Measurements from ENCODE around the gene SPPL2B.
"Not testable (repeated sequence)": the region's sequence is repeated elsewhere in the genome, so short reads cannot be mapped to it uniquely, and the experiment has no call there.

Gene SPPL2B, protein sequence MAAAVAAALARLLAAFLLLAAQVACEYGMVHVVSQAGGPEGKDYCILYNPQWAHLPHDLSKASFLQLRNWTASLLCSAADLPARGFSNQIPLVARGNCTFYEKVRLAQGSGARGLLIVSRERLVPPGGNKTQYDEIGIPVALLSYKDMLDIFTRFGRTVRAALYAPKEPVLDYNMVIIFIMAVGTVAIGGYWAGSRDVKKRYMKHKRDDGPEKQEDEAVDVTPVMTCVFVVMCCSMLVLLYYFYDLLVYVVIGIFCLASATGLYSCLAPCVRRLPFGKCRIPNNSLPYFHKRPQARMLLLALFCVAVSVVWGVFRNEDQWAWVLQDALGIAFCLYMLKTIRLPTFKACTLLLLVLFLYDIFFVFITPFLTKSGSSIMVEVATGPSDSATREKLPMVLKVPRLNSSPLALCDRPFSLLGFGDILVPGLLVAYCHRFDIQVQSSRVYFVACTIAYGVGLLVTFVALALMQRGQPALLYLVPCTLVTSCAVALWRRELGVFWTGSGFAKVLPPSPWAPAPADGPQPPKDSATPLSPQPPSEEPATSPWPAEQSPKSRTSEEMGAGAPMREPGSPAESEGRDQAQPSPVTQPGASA

GRCh38 chr19:2328401-2329148 lies at the start of gene SPPL2B, which contains the start of gene LSM7:
TSS of gene SPPL2B (plus strand) at chr19:2328684. CDS start at chr19:2328710, 26 bp downstream.
TSS of gene LSM7 (minus strand) at chr19:2328586. CDS start at chr19:2328566, 20 bp downstream.
- TF ChIP-seq, protein P1, sequence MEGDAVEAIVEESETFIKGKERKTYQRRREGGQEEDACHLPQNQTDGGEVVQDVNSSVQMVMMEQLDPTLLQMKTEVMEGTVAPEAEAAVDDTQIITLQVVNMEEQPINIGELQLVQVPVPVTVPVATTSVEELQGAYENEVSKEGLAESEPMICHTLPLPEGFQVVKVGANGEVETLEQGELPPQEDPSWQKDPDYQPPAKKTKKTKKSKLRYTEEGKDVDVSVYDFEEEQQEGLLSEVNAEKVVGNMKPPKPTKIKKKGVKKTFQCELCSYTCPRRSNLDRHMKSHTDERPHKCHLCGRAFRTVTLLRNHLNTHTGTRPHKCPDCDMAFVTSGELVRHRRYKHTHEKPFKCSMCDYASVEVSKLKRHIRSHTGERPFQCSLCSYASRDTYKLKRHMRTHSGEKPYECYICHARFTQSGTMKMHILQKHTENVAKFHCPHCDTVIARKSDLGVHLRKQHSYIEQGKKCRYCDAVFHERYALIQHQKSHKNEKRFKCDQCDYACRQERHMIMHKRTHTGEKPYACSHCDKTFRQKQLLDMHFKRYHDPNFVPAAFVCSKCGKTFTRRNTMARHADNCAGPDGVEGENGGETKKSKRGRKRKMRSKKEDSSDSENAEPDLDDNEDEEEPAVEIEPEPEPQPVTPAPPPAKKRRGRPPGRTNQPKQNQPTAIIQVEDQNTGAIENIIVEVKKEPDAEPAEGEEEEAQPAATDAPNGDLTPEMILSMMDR (IDR thresholded peaks at IDR 0.05) = no peak
- H3K4me2 ChIP-seq (ENCODE audit: low read length) = peak within 1 kb of the TSS; percentile 99
- peaks cover 41% of the 10 kb centered on the region for H3K4me1 ChIP-seq
- peak within 1 kb of the TSS; percentile 84 for H2AFZ ChIP-seq
- no peaks in the 10 kb centered on the region for H3K27me3 ChIP-seq (ENCODE audit: control insufficient read depth, insufficient read depth, low read length)
- H3K9me3 ChIP-seq (ENCODE audit: control insufficient read depth, low read length) = no peaks in the 10 kb centered on the region
- H3K79me2 ChIP-seq = peaks cover 37% of the 10 kb centered on the region
- H3K9ac ChIP-seq = peak within 1 kb of the TSS; percentile 74
- H3K4me3 ChIP-seq (ENCODE audit: low read depth, low read length) = peak within 1 kb of the TSS; percentile 87
- no peaks in the 10 kb centered on the region for H3K36me3 ChIP-seq (ENCODE audit: control insufficient read depth, insufficient read depth, low read length)
- H3K27ac ChIP-seq = peak within 1 kb of the TSS; percentile 45

GRCh38 chr19:2280633-2281264 lies 47.7 kb upstream of the SPPL2B start:
- no peak overlapping the region for H3K9ac ChIP-seq
- H3K36me3 ChIP-seq (ENCODE audit: control insufficient read depth, insufficient read depth, low read length) = no peaks in the 10 kb centered on the region
- H2AFZ ChIP-seq = no peak overlapping the region
- no peaks in the 10 kb centered on the region for H3K27me3 ChIP-seq (ENCODE audit: control insufficient read depth, insufficient read depth, low read length)
- H3K4me1 ChIP-seq = no peaks in the 10 kb centered on the region
- H3K79me2 ChIP-seq = no peaks in the 10 kb centered on the region
- TF ChIP-seq, protein P1 (IDR thresholded peaks at IDR 0.05) = no peak
- H3K27ac ChIP-seq = no peak overlapping the region
- no peak overlapping the region for H3K4me3 ChIP-seq (ENCODE audit: low read depth, low read length)
- H3K9me3 ChIP-seq (ENCODE audit: control insufficient read depth, low read length) = no peaks in the 10 kb centered on the region
- no peak overlapping the region for H3K4me2 ChIP-seq (ENCODE audit: low read length)

- Histone ChIP-seq H2AFZ (peak overlapping the region; percentile 33), H3K4me2 (ENCODE audit: low read length) (peak overlapping the region; percentile 49)
- H3K27ac ChIP-seq; H3K4me1 ChIP-seq; H3K4me3 ChIP-seq (ENCODE audit: low read depth, low read length); H3K27me3 ChIP-seq (ENCODE audit: control insufficient read depth, insufficient read depth, low read length); H3K79me2 ChIP-seq; H3K9me3 ChIP-seq (ENCODE audit: control insufficient read depth, low read length); H3K36me3 ChIP-seq (ENCODE audit: control insufficient read depth, insufficient read depth, low read length); H3K9ac ChIP-seq: not testable (repeated sequence)
Measured at GRCh38 chr19:2281265-2282061, 47.0 kb upstream of the SPPL2B start.

DNA sequence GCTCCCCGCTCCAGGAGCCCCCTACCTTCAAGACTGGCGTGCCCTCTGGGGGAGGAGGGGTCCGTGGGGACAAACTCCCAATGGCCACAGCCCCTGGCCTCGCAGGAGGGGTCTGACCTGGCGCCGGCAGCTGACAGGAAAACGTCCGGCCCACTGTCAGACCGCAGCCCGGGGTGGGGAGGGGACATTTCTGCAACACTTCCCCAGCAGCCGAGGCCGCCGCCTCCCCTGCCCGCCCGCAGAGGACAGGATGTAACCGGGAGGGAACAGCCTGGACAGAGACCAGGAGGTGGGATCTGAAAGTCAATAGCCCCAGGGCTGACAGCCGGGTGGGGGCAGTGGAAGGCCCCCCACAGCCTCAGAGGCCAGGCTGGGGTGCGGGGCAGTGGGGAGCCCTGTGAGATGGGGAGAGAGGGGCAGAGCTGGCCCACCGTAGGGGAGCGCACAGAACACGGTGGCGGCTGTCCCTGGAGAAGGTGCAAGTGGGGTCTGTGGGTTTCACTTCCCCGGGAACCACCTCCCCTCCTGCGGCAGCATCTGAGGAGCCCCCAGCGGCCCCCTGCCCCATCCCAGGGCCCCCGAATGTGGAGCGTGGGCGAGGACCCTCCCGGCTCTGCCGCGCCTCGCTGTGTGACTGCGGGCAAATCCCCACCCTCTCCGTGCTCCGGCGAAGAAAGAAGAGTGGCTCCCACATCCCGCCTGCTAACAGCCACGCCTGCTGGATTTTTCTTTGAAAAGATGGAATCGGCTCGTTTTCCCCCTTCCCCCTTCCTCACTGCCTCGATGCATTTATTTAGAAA lies 46.2 kb upstream of the SPPL2B start, which contains the start of gene PEAK3:
TSS of gene PEAK3 (minus strand) at position 114 of the 800 bp plus-strand sequence. CDS start 1,244 bp downstream, outside the sequence.
- H3K9ac ChIP-seq = no peak within 1 kb of the TSS
- H3K4me3 ChIP-seq (ENCODE audit: low read depth, low read length) = no peak within 1 kb of the TSS
- H3K9me3 ChIP-seq (ENCODE audit: control insufficient read depth, low read length) = no peaks in the 10 kb centered on the region
- H2AFZ ChIP-seq = peak within 1 kb of the TSS; percentile 33
- H3K27me3 ChIP-seq (ENCODE audit: control insufficient read depth, insufficient read depth, low read length) = no peaks in the 10 kb centered on the region
- peak within 1 kb of the TSS; percentile 49 for H3K4me2 ChIP-seq (ENCODE audit: low read length)
- H3K4me1 ChIP-seq = no peaks in the 10 kb centered on the region
- H3K36me3 ChIP-seq (ENCODE audit: control insufficient read depth, insufficient read depth, low read length) = no peaks in the 10 kb centered on the region
- no peak within 1 kb of the TSS for H3K27ac ChIP-seq
- H3K79me2 ChIP-seq = no peaks in the 10 kb centered on the region
- TF ChIP-seq, protein P1 (IDR thresholded peaks at IDR 0.05) = no peak
